Liver (tissue), 9 donors: ENCODE data around the gene SLC4A11. TPM values are rescaled to one million over a fixed set of nuclear protein-coding genes. Genes with fewer than 3 reads are reported as not detected.

ENCODE experiments used
- DNase-seq: peaks from one replicate; pipeline ENCODE4 v3.0.0-alpha.2; 2017; ENCODE audit warnings: low spot score
- H3K27ac ChIP-seq, 2 donors: one replicate each; pipeline ENCODE4 v1.7.0; 2013; ENCODE audit warnings: inconsistent platforms in 2 of 2, low read length in 2 of 2, control low read depth in 1 of 2, low read depth in 1 of 2, mild to moderate bottlenecking in 1 of 2
- H3K27me3 ChIP-seq, 4 donors: one replicate each; pipeline versions ENCODE4 v1.6.1 to v1.7.0; 2013; ENCODE audit warnings: low read length in 3 of 4, inconsistent platforms in 1 of 4, mild to moderate bottlenecking in 1 of 4, moderate library complexity in 1 of 4; ENCODE audit not compliant: control insufficient read depth in 4 of 4, insufficient read depth in 4 of 4
- H3K36me3 ChIP-seq, 4 donors: one replicate each; pipeline versions ENCODE4 v1.6.1 to v1.7.0; 2013; ENCODE audit warnings: low read length in 3 of 4, mild to moderate bottlenecking in 3 of 4, low read depth in 1 of 4, moderate library complexity in 1 of 4; ENCODE audit not compliant: control insufficient read depth in 4 of 4, insufficient read depth in 3 of 4
- H3K4me1 ChIP-seq, 4 donors: one replicate each; pipeline versions ENCODE4 v1.6.1 to v1.7.0; 2013; ENCODE audit warnings: low read length in 3 of 4, mild to moderate bottlenecking in 3 of 4, moderate library complexity in 1 of 4; ENCODE audit not compliant: control insufficient read depth in 4 of 4, insufficient read depth in 4 of 4
- H3K4me3 ChIP-seq, 3 donors: one replicate each; pipeline versions ENCODE4 v1.6.1 to v1.7.0; 2013; ENCODE audit warnings: low read length in 3 of 3, control low read depth in 1 of 3, low read depth in 1 of 3, mild to moderate bottlenecking in 1 of 3
- H3K9ac ChIP-seq, 2 donors: one replicate each; pipeline ENCODE4 v1.7.0; 2013; ENCODE audit warnings: low read length in 2 of 2, mild to moderate bottlenecking in 2 of 2, moderate library complexity in 2 of 2, control low read depth in 1 of 2, low read depth in 1 of 2
- H3K9me3 ChIP-seq, 4 donors: one replicate each; pipeline versions ENCODE4 v1.6.1 to v1.7.0; 2013; ENCODE audit warnings: low read length in 3 of 4; ENCODE audit not compliant: control insufficient read depth in 4 of 4
- ATF3 ChIP-seq: IDR thresholded peaks from 2 replicates; pipeline ENCODE4 v1.6.1; 2016; ENCODE audit warnings: antibody characterized with exemption
- CTCF ChIP-seq: fragments of 150-350 bp; IDR thresholded peaks from 2 replicates; pipeline ENCODE4 v1.5.1; 2017; ENCODE audit warnings: improper control_type of control experiment, low read depth, low read length; ENCODE audit not compliant: missing input control
- EGR1 ChIP-seq, 2 donors: IDR thresholded peaks; 2 replicates each; pipeline ENCODE4 v1.6.1; 2016 to 2018; ENCODE audit warnings: antibody characterized with exemption in 2 of 2, low read depth in 2 of 2
- FOXA1 ChIP-seq: IDR thresholded peaks from 2 replicates; pipeline ENCODE4 v1.6.1; 2016; ENCODE audit warnings: antibody characterized with exemption
- FOXA2 ChIP-seq: IDR thresholded peaks from 2 replicates; pipeline ENCODE4 v1.6.1; 2016; ENCODE audit warnings: antibody characterized with exemption
- GABPA ChIP-seq, 2 donors: IDR thresholded peaks in 1 of 2; conservative IDR thresholded peaks in 1 of 2; 2 replicates each; pipeline ENCODE4 v1.6.1; 2016; ENCODE audit warnings: antibody characterized with exemption in 2 of 2, mild to moderate bottlenecking in 1 of 2, moderate library complexity in 1 of 2
- HNF4A ChIP-seq, 2 donors: conservative IDR thresholded peaks; 2 replicates each; pipeline ENCODE4 v1.6.1; 2016; ENCODE audit warnings: antibody characterized with exemption in 2 of 2, mild to moderate bottlenecking in 2 of 2
- HNF4G ChIP-seq: IDR thresholded peaks from 2 replicates; pipeline ENCODE4 v1.6.1; 2016; ENCODE audit warnings: antibody characterized with exemption
- JUND ChIP-seq, 2 donors: IDR thresholded peaks; 2 replicates each; pipeline ENCODE4 v1.6.1; 2016; ENCODE audit warnings: antibody characterized with exemption in 2 of 2
- MAX ChIP-seq: IDR thresholded peaks from 2 replicates; pipeline ENCODE4 v1.6.1; 2016; ENCODE audit warnings: antibody characterized with exemption
- NR2F2 ChIP-seq: IDR thresholded peaks from 2 replicates; pipeline ENCODE4 v1.6.1; 2016; ENCODE audit warnings: antibody characterized with exemption
- RXRA ChIP-seq, 2 donors: IDR thresholded peaks; 2 replicates each; pipeline ENCODE4 v1.6.1; 2017 to 2018; ENCODE audit warnings: antibody characterized with exemption in 2 of 2, mild to moderate bottlenecking in 1 of 2
- SP1 ChIP-seq: IDR thresholded peaks from 2 replicates; pipeline ENCODE4 v1.6.1; 2018; ENCODE audit warnings: antibody characterized with exemption, mild to moderate bottlenecking
- TAF1 ChIP-seq: conservative IDR thresholded peaks from 2 replicates; pipeline ENCODE4 v1.6.1; 2016; ENCODE audit warnings: antibody characterized with exemption, mild to moderate bottlenecking
- YY1 ChIP-seq: IDR thresholded peaks from 2 replicates; pipeline ENCODE4 v1.6.1; 2016; ENCODE audit warnings: antibody characterized with exemption, mild to moderate bottlenecking
- ZBTB33 ChIP-seq: IDR thresholded peaks from 2 replicates; pipeline ENCODE4 v1.6.1; 2016; ENCODE audit warnings: antibody characterized with exemption
- WGBS: extraction: QIAGEN DNeasy Blood & Tissue Kit; methylation state at CpG from one replicate; pipeline ENCODE4 v1.1.7; 2013; 5-methylcytosine and 5-hydroxymethylcytosine counted together
- polyA plus RNA-seq, 2 donors: library from polyadenylated mRNA; stranded (reverse) in 1 of 2; unstranded in 1 of 2; fragments of 200-250 nt in 1 of 2; fragments of >200 nt in 1 of 2; fragmentation: Nextera tagmentation in 1 of 2; extraction: Ambion mirVana in 1 of 2; gene quantifications; one replicate each; pipeline versions ENCODE4 v1.2.1 to v1.2.3, GENCODE V29; 2013 to 2015
- total RNA-seq, 2 donors: library from RNA; depleted of rRNA; stranded (reverse); fragments of >200 nt; gene quantifications; one replicate each; pipeline ENCODE4 v1.2.3, GENCODE V29; 2014
- donor health status: healthy.
- donor health status: healthy.
- donor health status: healthy.
- donor health status: healthy.
- donor health status: healthy.

The SLC4A11 gene
- total and polyA plus RNA-seq, 4 donors: under 0.01 to 0.13 (median 0.06) TPM

- H3K4me3 ChIP-seq: no peak overlapping the region
- DNase-seq: no peak
- 82% methylated on average over 11 of the region's 11 CpGs for WGBS
- H3K4me1 ChIP-seq: peaks cover 4 to 15% (median 11%) of the 10 kb centered on the region in 4 donors
- no peaks in the 10 kb centered on the region for H3K9me3 ChIP-seq
- H3K27ac ChIP-seq: no peak overlapping the region
- no peak for TF ChIP-seq YY1
- TF ChIP-seq SP1: no peak
- no peak for TF ChIP-seq FOXA2
- no peak for TF ChIP-seq MAX
- no peak for TF ChIP-seq ZBTB33
- no peak overlapping the region for H3K9ac ChIP-seq
- H3K36me3 ChIP-seq: no peaks in the 10 kb centered on the region
- H3K27me3 ChIP-seq: peaks cover 0 to 8% (median 1%) of the 10 kb centered on the region in 4 donors
These were observed 4.8 kb upstream of the SLC4A11 start for GRCh38 chr20:3243718-3244358.

- Histone ChIP-seq H3K9ac (no peak overlapping the region), H3K27me3 (peaks cover 0 to 8% (median 1%) of the 10 kb centered on the region in 4 donors), H3K4me1 (peaks cover 8 to 21% (median 14%) of the 10 kb centered on the region in 4 donors), H3K9me3 (no peaks in the 10 kb centered on the region), H3K4me3 (no peak overlapping the region), H3K27ac (no peak overlapping the region), H3K36me3 (no peaks in the 10 kb centered on the region)
- TF ChIP-seq ATF3: no peak
- TF ChIP-seq FOXA2: no peak
- no peak for TF ChIP-seq HNF4G
- no peak for TF ChIP-seq ZBTB33
- no peak for TF ChIP-seq NR2F2
- no peak for TF ChIP-seq TAF1
- TF ChIP-seq GABPA (IDR thresholded peaks at IDR 0.05 in 1 of 2, conservative IDR thresholded peaks at IDR 0.05 in 1 of 2): no peak
- TF ChIP-seq RXRA (IDR thresholded peaks at IDR 0.05): no peak
- TF ChIP-seq EGR1 (IDR thresholded peaks at IDR 0.05; ENCODE audit: low read depth in 2 of 2): no peak
- no peak for TF ChIP-seq HNF4A (conservative IDR thresholded peaks at IDR 0.05)
- TF ChIP-seq MAX: no peak
- TF ChIP-seq FOXA1: no peak
- no peak for TF ChIP-seq JUND (IDR thresholded peaks at IDR 0.05)
- no peak for TF ChIP-seq CTCF
- no peak for DNase-seq
- 63% methylated on average over 6 of the region's 6 CpGs for WGBS
These were observed 3.2 kb upstream of the SLC4A11 start for GRCh38 chr20:3242172-3242692.
